K562 (cell line): ENCODE results near the gene C3. TPM values are rescaled to one million over a fixed set of nuclear protein-coding genes. Genes with fewer than 3 reads are reported as not detected.
A peak's percentile ranks its signal among the peaks of the same experiment; 100 is the strongest.

Source experiments
- FIP1L1 ChIP-seq: fragments of 200-400 bp; formaldehyde crosslinking; IDR thresholded peaks from 2 replicates; pipeline ENCODE4 v1.6.1; 2018; ENCODE audit warnings: mild to moderate bottlenecking, low read depth, low read length; ENCODE audit not compliant: poor library complexity, severe bottlenecking
- KAT7 ChIP-seq: sonication (generic); formaldehyde crosslinking; IDR thresholded peaks from 2 replicates; pipeline ENCODE4 v1.8.0; 2022; ENCODE audit warnings: missing genetic modification reagents, mild to moderate bottlenecking, borderline replicate concordance
- LARP7 ChIP-seq: fragments of 450-650 bp; IDR thresholded peaks from 2 replicates; pipeline ENCODE4 v1.6.1; 2016
- NR2C2 ChIP-seq, 2 experiments: fragments of 200-800 bp in 1 of 2; sonication (Bioruptor generic) in 1 of 2; sonication (generic) in 1 of 2; formaldehyde crosslinking in 1 of 2; IDR thresholded peaks; 2 replicates each; pipeline versions ENCODE4 v1.6.1 to v1.8.0; 2016 to 2022; ENCODE audit warnings: mild to moderate bottlenecking in 1 of 2, missing compliant biosample characterization in 1 of 2, missing genetic modification characterization in 1 of 2, missing genetic modification reagents in 1 of 2
- RCOR1 ChIP-seq, 2 experiments: IDR thresholded peaks; 2 replicates each; pipeline ENCODE4 v1.6.1; 2012; ENCODE audit warnings: low read depth in 2 of 2, low read length in 2 of 2, borderline replicate concordance in 1 of 2, improper control_type of control experiment in 1 of 2
- RHOXF2B ChIP-seq: fragments of 250-450 bp; sonication (Bioruptor Pico); conservative IDR thresholded peaks from 2 replicates; pipeline ENCODE4 v1.5.1; 2021
- SMARCA4 ChIP-seq: fragments of 450-650 bp; IDR thresholded peaks from 2 replicates; pipeline ENCODE4 v1.6.1; 2016
- ZBTB1 ChIP-seq: sonication (generic); formaldehyde crosslinking; IDR thresholded peaks from 2 replicates; pipeline ENCODE4 v1.8.1; 2023; ENCODE audit warnings: missing genetic modification reagents, low read depth, mild to moderate bottlenecking, borderline replicate concordance
- ZBTB12 ChIP-seq: fragments of 250-450 bp; sonication (Bioruptor Pico); IDR thresholded peaks from 2 replicates; pipeline ENCODE4 v1.4.0; 2020
- ZBTB17 ChIP-seq: fragments of 450-650 bp; formaldehyde crosslinking; IDR thresholded peaks from 2 replicates; pipeline ENCODE4 v1.4.0; 2020; ENCODE audit warnings: mild to moderate bottlenecking
- ZNF263 ChIP-seq: sonication (generic); formaldehyde crosslinking; IDR thresholded peaks from 2 replicates; pipeline ENCODE4 v1.8.0; 2022; ENCODE audit warnings: mild to moderate bottlenecking, missing genetic modification reagents, borderline replicate concordance
- ZZZ3 ChIP-seq: fragments of 450-650 bp; IDR thresholded peaks from 2 replicates; pipeline ENCODE4 v1.6.1; 2016; ENCODE audit warnings: antibody characterized with exemption, mild to moderate bottlenecking, moderate library complexity
- polyA plus RNA-seq, 8 experiments: library from polyadenylated mRNA; depleted of rRNA in 4 of 8; stranded (reverse) in 5 of 8; unstranded in 3 of 8; fragments of >200 nt; fragmentation: Nextera tagmentation in 2 of 8; fragmentation: Illumina TruSeq in 1 of 8; extraction: Ambion mirVana in 2 of 8; extraction: Trizol in 1 of 8; gene quantifications; 2 replicates each; pipeline versions ENCODE4 v1.2.1 to v1.2.3, GENCODE V29; 2011 to 2014; ENCODE audit warnings: inconsistent platforms in 1 of 8, missing spikeins in 1 of 8
- total RNA-seq, 7 experiments: library from RNA; depleted of rRNA in 6 of 7; stranded (reverse); fragments of >200 nt in 6 of 7; fragmentation: Illumina TruSeq in 2 of 7; extraction: Trizol in 2 of 7; gene quantifications; 2 replicates each; pipeline versions ENCODE4 v1.2.1 to v1.2.3, GENCODE V29; 2011 to 2021; ENCODE audit warnings: low replicate concordance in 1 of 7
- TF ChIP-seq, protein P1 (sequence below): fragments of 450-650 bp; formaldehyde crosslinking; IDR thresholded peaks from 2 replicates; pipeline ENCODE4 v1.4.0; 2022; ENCODE audit warnings: missing genetic modification characterization

Gene C3
- total and polyA plus RNA-seq, 9 of the 15 experiments (the other 6 are each of a cell fraction or from before 2014, with no cell fraction given): 0.59 to 10.6 (median 2.2) TPM

DNA sequence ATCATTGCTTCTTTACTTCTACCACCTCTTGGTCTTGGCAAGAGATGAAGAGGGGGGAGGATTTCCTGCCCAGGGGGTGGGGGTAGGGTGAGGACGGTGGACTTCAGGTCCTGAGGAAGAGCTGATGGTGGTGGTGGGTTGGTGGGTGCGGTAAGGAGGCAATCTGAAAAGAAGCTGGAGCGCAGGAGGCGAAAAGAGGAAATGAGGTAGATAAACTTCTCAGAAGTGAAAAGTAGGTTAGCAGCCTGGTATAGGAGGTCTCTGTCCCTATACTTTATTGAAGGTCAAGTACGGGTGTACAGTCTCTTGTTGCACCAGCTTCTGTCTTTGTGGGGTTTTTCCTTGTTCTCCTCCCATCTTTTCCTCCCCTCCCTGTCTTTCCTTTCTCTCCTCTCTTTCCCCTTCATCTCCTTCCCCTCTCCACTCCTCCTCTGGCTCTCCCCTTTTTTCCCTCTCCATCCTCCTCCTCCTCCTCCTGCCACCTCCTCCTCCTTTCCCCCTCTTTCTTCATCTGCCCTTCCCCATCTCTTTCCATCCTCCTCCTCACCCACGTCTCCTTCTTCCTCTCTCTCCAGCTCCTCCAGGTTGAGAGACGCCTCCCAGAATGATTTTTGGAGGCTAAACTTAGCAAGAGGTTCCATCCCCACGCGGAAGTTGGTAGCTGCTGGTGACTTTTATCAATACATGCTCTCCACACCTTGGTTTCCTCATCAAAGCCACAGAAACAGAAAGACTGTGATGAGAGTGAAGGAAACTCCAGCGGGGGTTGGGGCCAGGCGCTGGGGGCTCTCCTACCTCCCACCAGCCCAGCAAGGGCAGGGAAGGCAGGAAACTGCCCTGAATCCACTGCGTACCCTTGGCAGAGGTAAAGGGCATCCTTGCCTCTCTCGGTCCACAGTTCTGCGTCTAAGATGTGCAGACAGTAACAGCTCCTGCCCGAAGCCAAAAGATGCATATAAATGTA, 65.8 kb downstream of the C3 start (continued):
- TF ChIP-seq ZBTB12 (CRISPR knock-in tag) (no peak), ZNF263 (CRISPR knock-in tag) (peak; percentile 85), KAT7 (CRISPR knock-in tag) (no peak), FIP1L1 (no peak), ZBTB17 (CRISPR knock-in tag) (no peak), ZZZ3 (no peak), SMARCA4 (peak; percentile 46; the same call in 1 of the 2 replicates), LARP7 (0 out of 2 replicates have a peak, but pooled peaks have one; percentile 62), RHOXF2B (CRISPR knock-in tag) (no peak), RCOR1 (IDR thresholded peaks at IDR 0.05; ENCODE audit: borderline replicate concordance in 1 of 2, low read depth in 2 of 2, low read length in 2 of 2) (no peak), ZBTB1 (CRISPR knock-in tag) (no peak), NR2C2 (CRISPR knock-in tag; IDR thresholded peaks at IDR 0.05) (no peak), NR2C2 (tag; IDR thresholded peaks at IDR 0.05) (no peak)
- TF ChIP-seq, protein P1, sequence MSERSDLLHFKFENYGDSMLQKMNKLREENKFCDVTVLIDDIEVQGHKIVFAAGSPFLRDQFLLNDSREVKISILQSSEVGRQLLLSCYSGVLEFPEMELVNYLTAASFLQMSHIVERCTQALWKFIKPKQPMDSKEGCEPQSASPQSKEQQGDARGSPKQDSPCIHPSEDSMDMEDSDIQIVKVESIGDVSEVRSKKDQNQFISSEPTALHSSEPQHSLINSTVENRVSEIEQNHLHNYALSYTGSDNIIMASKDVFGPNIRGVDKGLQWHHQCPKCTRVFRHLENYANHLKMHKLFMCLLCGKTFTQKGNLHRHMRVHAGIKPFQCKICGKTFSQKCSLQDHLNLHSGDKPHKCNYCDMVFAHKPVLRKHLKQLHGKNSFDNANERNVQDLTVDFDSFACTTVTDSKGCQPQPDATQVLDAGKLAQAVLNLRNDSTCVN: peak; percentile 93
